Activated T-helper 17 cell treated with anti-CD3 and anti-CD28 coated beads, Interleukin-2, amount 50 U/mL, for 72 hours (primary cell): ENCODE data around the gene PNPLA2. TPM values are rescaled to one million over a fixed set of nuclear protein-coding genes. Genes with fewer than 3 reads are reported as not detected.

ENCODE experiments used
- ATAC-seq: fragments of 150-1000 bp; cut with Tn5 transposase; replicated peaks from 2 replicates; pipeline ENCODE4 v1.10.0; 2021; ENCODE audit warnings: mild to moderate bottlenecking, moderate library complexity
- H3K27ac Mint-ChIP-seq: one replicate; pipeline ENCODE4 v1.8.0; 2022; ENCODE audit warnings: mixed read lengths
- H3K27me3 Mint-ChIP-seq: one replicate; pipeline ENCODE4 v1.8.0; 2022; ENCODE audit warnings: mixed read lengths
- H3K36me3 Mint-ChIP-seq: one replicate; pipeline ENCODE4 v1.8.0; 2022; ENCODE audit warnings: low read depth, mild to moderate bottlenecking, mixed read lengths
- H3K4me1 Mint-ChIP-seq: one replicate; pipeline ENCODE4 v1.8.0; 2022; ENCODE audit warnings: mixed read lengths
- H3K4me3 Mint-ChIP-seq: one replicate; pipeline ENCODE4 v1.8.0; 2022; ENCODE audit warnings: mild to moderate bottlenecking, mixed read lengths
- H3K9me3 Mint-ChIP-seq: one replicate; pipeline ENCODE4 v1.8.0; 2022; ENCODE audit warnings: mixed read lengths
- total RNA-seq, 2 donors: library from RNA; stranded (reverse); gene quantifications; one replicate each; pipeline ENCODE4 v1.2.3, GENCODE V29; 2022

PNPLA2 gene
- total RNA-seq, 2 donors from 2014 or later = 36.8 to 39.3 TPM

- Mint-ChIP-seq H3K4me1 (peaks cover 4% of the 10 kb centered on the region), H3K27ac (no peak overlapping the region), H3K36me3 (peaks cover 25% of the 10 kb centered on the region), H3K4me3 (no peak overlapping the region), H3K9me3 (no peaks in the 10 kb centered on the region), H3K27me3 (no peaks in the 10 kb centered on the region)
- ATAC-seq = no peak
Measured at GRCh38 chr11:791658-792534, 26.8 kb upstream of the PNPLA2 start.

- Mint-ChIP-seq H3K9me3 (no peaks in the 10 kb centered on the region), H3K4me3 (no peak overlapping the region), H3K27me3 (no peaks in the 10 kb centered on the region), H3K36me3 (peaks cover 25% of the 10 kb centered on the region), H3K27ac (no peak overlapping the region), H3K4me1 (peaks cover 4% of the 10 kb centered on the region)
- ATAC-seq = no peak
Measured at GRCh38 chr11:792535-792821, 26.2 kb upstream of the PNPLA2 start.

GRCh38 chr11:792873-793272 lies 25.8 kb upstream of the PNPLA2 start:
- H3K4me3 Mint-ChIP-seq = no peak overlapping the region
- no peaks in the 10 kb centered on the region for H3K27me3 Mint-ChIP-seq
- H3K27ac Mint-ChIP-seq = no peak overlapping the region
- peaks cover 4% of the 10 kb centered on the region for H3K4me1 Mint-ChIP-seq
- H3K36me3 Mint-ChIP-seq = peaks cover 25% of the 10 kb centered on the region
- no peak for ATAC-seq
- no peaks in the 10 kb centered on the region for H3K9me3 Mint-ChIP-seq

- no peak for ATAC-seq
- H3K36me3 Mint-ChIP-seq = peaks cover 25% of the 10 kb centered on the region
Measured at GRCh38 chr11:793556-793955, 25.2 kb upstream of the PNPLA2 start.

GRCh38 chr11:794013-794765 lies 24.5 kb upstream of the PNPLA2 start:
- Mint-ChIP-seq H3K27me3 (no peaks in the 10 kb centered on the region), H3K27ac (no peak overlapping the region), H3K9me3 (no peaks in the 10 kb centered on the region), H3K4me3 (peak overlapping the region; percentile 85), H3K36me3 (peaks cover 25% of the 10 kb centered on the region), H3K4me1 (peaks cover 4% of the 10 kb centered on the region)
- ATAC-seq = no peak

More at GRCh38 chr11:793556-793955, 25.2 kb upstream of the PNPLA2 start:
- H3K27ac Mint-ChIP-seq = no peak overlapping the region
- no peaks in the 10 kb centered on the region for H3K9me3 Mint-ChIP-seq
- peak overlapping the region; percentile 23 for H3K4me3 Mint-ChIP-seq
- no peaks in the 10 kb centered on the region for H3K27me3 Mint-ChIP-seq
- peaks cover 4% of the 10 kb centered on the region for H3K4me1 Mint-ChIP-seq

GRCh38 chr11:794766-795633 lies 23.7 kb upstream of the PNPLA2 start:
- no peak for ATAC-seq
- peaks cover 25% of the 10 kb centered on the region for H3K36me3 Mint-ChIP-seq
- H3K4me3 Mint-ChIP-seq = peak overlapping the region; percentile 85
- no peaks in the 10 kb centered on the region for H3K27me3 Mint-ChIP-seq
- peaks cover 4% of the 10 kb centered on the region for H3K4me1 Mint-ChIP-seq
- no peaks in the 10 kb centered on the region for H3K9me3 Mint-ChIP-seq
- H3K27ac Mint-ChIP-seq = no peak overlapping the region

GRCh38 chr11:795634-796564 lies 22.8 kb upstream of the PNPLA2 start:
- no peaks in the 10 kb centered on the region for H3K9me3 Mint-ChIP-seq
- H3K27ac Mint-ChIP-seq = peak overlapping the region; percentile 87
- no peaks in the 10 kb centered on the region for H3K27me3 Mint-ChIP-seq
- H3K4me1 Mint-ChIP-seq = peaks cover 4% of the 10 kb centered on the region
- H3K36me3 Mint-ChIP-seq = peaks cover 19% of the 10 kb centered on the region
- peak overlapping the region; percentile 85 for H3K4me3 Mint-ChIP-seq
- peak; percentile 82 for ATAC-seq

GRCh38 chr11:796565-797295 lies 22.0 kb upstream of the PNPLA2 start:
- Mint-ChIP-seq H3K27me3 (no peaks in the 10 kb centered on the region), H3K4me3 (peak overlapping the region; percentile 85), H3K9me3 (no peaks in the 10 kb centered on the region), H3K27ac (peak overlapping the region; percentile 87), H3K4me1 (peaks cover 4% of the 10 kb centered on the region), H3K36me3 (peaks cover 13% of the 10 kb centered on the region)
- ATAC-seq = no peak

- H3K36me3 Mint-ChIP-seq = peaks cover 13% of the 10 kb centered on the region
- peak; percentile 54 for ATAC-seq
- H3K4me1 Mint-ChIP-seq = peaks cover 4% of the 10 kb centered on the region
- H3K9me3 Mint-ChIP-seq = no peaks in the 10 kb centered on the region
- H3K27ac Mint-ChIP-seq = peak overlapping the region; percentile 75
- H3K27me3 Mint-ChIP-seq = no peaks in the 10 kb centered on the region
- H3K4me3 Mint-ChIP-seq = peak overlapping the region; percentile 85
Measured at GRCh38 chr11:797296-798092, 21.2 kb upstream of the PNPLA2 start.

GRCh38 chr11:798093-798713 lies 20.5 kb upstream of the PNPLA2 start, which contains the start of gene SLC25A22:
Gene SLC25A22, minus strand, starts transcription at chr11:798281. Its CDS starts 3,275 bp downstream, at chr11:795006.
- H3K4me1 Mint-ChIP-seq = peaks cover 4% of the 10 kb centered on the region
- H3K27me3 Mint-ChIP-seq = no peaks in the 10 kb centered on the region
- peak within 1 kb of the TSS; percentile 75 for H3K27ac Mint-ChIP-seq
- peak within 1 kb of the TSS; percentile 85 for H3K4me3 Mint-ChIP-seq
- peak; percentile 68 for ATAC-seq
- H3K36me3 Mint-ChIP-seq = peaks cover 13% of the 10 kb centered on the region
- no peaks in the 10 kb centered on the region for H3K9me3 Mint-ChIP-seq

- ATAC-seq = no peak
- Mint-ChIP-seq H3K36me3 (peaks cover 7% of the 10 kb centered on the region), H3K4me3 (no peak overlapping the region), H3K9me3 (no peaks in the 10 kb centered on the region), H3K27me3 (no peaks in the 10 kb centered on the region), H3K4me1 (peaks cover 4% of the 10 kb centered on the region), H3K27ac (no peak overlapping the region)
Measured at GRCh38 chr11:799641-800316, 18.9 kb upstream of the PNPLA2 start.

- no peak overlapping the region for H3K4me3 Mint-ChIP-seq
- no peaks in the 10 kb centered on the region for H3K9me3 Mint-ChIP-seq
- peaks cover 4% of the 10 kb centered on the region for H3K4me1 Mint-ChIP-seq
- no peak for ATAC-seq
- no peaks in the 10 kb centered on the region for H3K27me3 Mint-ChIP-seq
- H3K36me3 Mint-ChIP-seq = peaks cover 7% of the 10 kb centered on the region
- H3K27ac Mint-ChIP-seq = no peak overlapping the region
Measured at GRCh38 chr11:800473-800872, 18.2 kb upstream of the PNPLA2 start.
